BLaER1 treated with 17β-estradiol and CSF1 and Interleukin-3, amounts not matched to agents 10 nM and 100 nM (cell line): ENCODE data around the gene SNRPA1.

Experiments
- H3K27ac ChIP-seq, 11 experiments: shearing (Covaris generic); formaldehyde crosslinking; 2 replicates each; pipeline ENCODE4 v1.8.1; 2022
- H3K27me3 ChIP-seq, 11 experiments: shearing (Covaris generic); formaldehyde crosslinking; 2 replicates each; pipeline ENCODE4 v1.8.1; 2022
- H3K36me3 ChIP-seq, 11 experiments: shearing (Covaris generic); formaldehyde crosslinking; 2 replicates each; pipeline ENCODE4 v1.8.1; 2022
- H3K4me1 ChIP-seq, 10 experiments: shearing (Covaris generic); formaldehyde crosslinking; 2 replicates each; pipeline ENCODE4 v1.8.1; 2022
- H3K4me2 ChIP-seq, 11 experiments: shearing (Covaris generic); formaldehyde crosslinking; 2 replicates each; pipeline ENCODE4 v1.8.1; 2022
- H3K4me3 ChIP-seq, 10 experiments: shearing (Covaris generic); formaldehyde crosslinking; 2 replicates each; pipeline ENCODE4 v1.8.1; 2022
- H3K9ac ChIP-seq, 11 experiments: shearing (Covaris generic); formaldehyde crosslinking; 2 replicates each; pipeline ENCODE4 v1.8.1; 2022
- H3K9me3 ChIP-seq, 11 experiments: shearing (Covaris generic); formaldehyde crosslinking; replicated peaks in 1 of 11; 2 replicates each; pipeline ENCODE4 v1.8.1; 2022
- H4K20me1 ChIP-seq, 11 experiments: shearing (Covaris generic); formaldehyde crosslinking; 2 replicates each; pipeline ENCODE4 v1.8.1; 2022
- Cebpa-rat ChIP-seq, 11 experiments: shearing (Covaris generic); IDR thresholded peaks; 2 replicates each; pipeline ENCODE4 v1.8.1; 2022

Gene SNRPA1

DNA sequence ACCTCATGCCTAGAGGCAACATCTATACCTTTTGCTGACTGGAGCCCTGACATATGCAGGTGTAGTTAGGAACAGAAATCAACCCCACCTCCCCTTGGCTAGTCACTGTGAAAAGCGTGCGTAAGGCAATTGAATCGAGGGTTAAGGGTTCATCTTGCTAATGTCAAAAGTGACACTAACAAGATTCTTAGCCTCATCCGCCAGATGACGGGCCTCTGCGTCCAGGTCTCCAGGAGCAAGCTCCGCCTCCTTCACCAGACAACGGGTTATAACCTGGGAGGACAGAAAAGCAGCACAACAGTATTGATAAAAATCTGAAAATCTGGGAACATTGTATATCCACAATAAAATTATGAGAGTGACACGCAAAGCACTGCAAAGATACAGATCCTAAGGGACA lies 22.5 kb downstream of the SNRPA1 start:
- peaks cover 0 to 64% (median 27%) of the 10 kb centered on the region in 11 experiments; a peak in 18 of 22 replicates for H4K20me1 ChIP-seq
- H3K4me1 ChIP-seq, result peaks cover 9 to 16% (median 11%) of the 10 kb centered on the region in 10 experiments
- H3K9ac ChIP-seq, result no peak overlapping the region
- H3K27me3 ChIP-seq, result no peaks in the 10 kb centered on the region
- no peaks in the 10 kb centered on the region for H3K9me3 ChIP-seq
- no peak overlapping the region for H3K4me2 ChIP-seq
- no peak for TF ChIP-seq Cebpa-rat (IDR thresholded peaks at IDR 0.05)
- H3K27ac ChIP-seq, result no peak overlapping the region
- H3K4me3 ChIP-seq, result no peak overlapping the region
- peaks cover 63 to 78% (median 69%) of the 10 kb centered on the region in 11 experiments for H3K36me3 ChIP-seq

DNA sequence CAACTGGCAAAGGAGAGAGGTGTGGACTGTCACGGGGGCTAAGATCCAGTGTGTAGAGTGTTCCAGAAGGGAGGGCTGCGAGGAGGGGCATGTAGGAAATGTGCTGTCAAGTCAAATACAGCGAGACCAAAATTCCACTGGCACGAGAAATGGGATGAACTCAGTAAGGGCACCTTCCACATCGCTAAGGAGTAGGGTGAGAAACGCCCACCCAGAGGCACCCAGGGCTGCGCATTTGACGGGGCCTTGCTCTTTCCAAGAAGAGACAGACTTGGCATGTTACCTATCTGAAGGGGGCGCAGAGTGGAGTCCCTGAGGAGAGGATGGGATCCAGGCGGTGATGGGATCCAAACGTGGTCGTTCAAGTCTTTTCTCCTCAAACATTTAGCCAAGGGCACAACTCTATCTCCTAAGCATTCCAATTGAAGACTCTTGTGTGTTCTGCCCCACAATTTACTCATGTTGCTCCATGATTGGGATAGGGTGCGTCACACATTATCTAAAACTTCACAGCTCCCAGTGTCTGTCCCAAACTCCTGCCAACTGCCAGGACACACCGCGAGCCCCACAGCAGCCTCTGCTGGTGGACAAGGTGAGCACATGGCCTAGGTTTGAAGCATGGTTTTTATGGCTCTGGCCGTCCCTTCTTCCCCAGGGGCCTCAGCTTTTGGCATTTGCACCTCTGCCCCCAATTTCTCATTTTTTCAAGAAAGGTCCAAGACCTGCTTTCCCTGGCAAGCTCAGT lies 25.4 kb downstream of the SNRPA1 start:
- H3K36me3 ChIP-seq, result peaks cover 53 to 68% (median 58%) of the 10 kb centered on the region in 11 experiments
- H3K4me3 ChIP-seq, result no peak overlapping the region
- H3K4me1 ChIP-seq, result peaks cover 0 to 14% (median 0%) of the 10 kb centered on the region in 10 experiments; a peak in 5 of 20 replicates
- TF ChIP-seq Cebpa-rat (IDR thresholded peaks at IDR 0.05), result no peak
- H3K9me3 ChIP-seq, result no peaks in the 10 kb centered on the region
- H3K4me2 ChIP-seq, result no peak overlapping the region
- no peak overlapping the region for H3K27ac ChIP-seq
- H3K27me3 ChIP-seq, result no peaks in the 10 kb centered on the region
- H3K9ac ChIP-seq, result no peak overlapping the region
- H4K20me1 ChIP-seq, result peaks cover 0 to 45% (median 5%) of the 10 kb centered on the region in 11 experiments; a peak in 7 of 22 replicates

DNA sequence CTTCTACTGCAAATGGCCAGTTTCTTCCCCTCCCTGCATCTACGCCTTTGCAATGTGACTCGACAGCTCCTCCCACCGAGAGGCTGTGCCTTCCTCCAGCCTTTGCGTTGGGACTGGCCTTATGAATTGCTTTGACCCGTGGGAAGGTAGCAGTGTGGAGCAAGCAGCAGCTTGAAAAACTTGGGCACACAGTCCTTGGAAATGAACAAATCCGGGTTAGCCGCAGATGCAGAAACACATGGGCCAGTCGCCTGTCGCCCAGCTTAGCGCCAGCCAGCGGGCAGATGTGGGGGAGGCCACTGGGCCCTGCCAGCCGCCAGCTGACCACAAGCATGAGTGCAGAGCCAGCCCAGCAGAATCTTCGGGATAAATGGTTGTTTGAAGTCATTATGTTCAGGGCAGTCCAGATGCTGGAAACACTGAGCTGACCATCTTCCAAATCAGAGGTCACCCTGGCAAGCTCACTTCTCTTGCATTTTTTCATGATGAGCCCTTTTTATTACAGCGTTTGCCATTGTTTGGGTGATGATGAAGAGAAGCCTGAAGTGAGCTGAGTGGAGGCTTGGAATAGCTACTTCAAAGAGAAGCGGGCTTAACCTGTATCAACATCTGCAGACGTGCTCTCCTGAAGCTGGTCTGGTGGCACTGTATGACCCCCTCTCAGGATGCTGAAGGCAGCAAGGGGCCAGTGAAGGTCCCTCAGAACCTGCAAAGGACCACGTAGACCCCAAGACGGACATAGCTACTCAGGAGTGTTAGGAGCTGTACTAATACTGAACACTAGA lies 27.5 kb downstream of the SNRPA1 start:
- no peaks in the 10 kb centered on the region for H3K27me3 ChIP-seq
- H3K27ac ChIP-seq, result no peak overlapping the region
- H3K4me2 ChIP-seq, result no peak overlapping the region
- H3K36me3 ChIP-seq, result peaks cover 32 to 46% (median 37%) of the 10 kb centered on the region in 11 experiments
- TF ChIP-seq Cebpa-rat (IDR thresholded peaks at IDR 0.05), result no peak
- H3K4me3 ChIP-seq, result no peak overlapping the region
- no peaks in the 10 kb centered on the region for H3K9me3 ChIP-seq
- H3K4me1 ChIP-seq, result peaks cover 0 to 28% (median 0%) of the 10 kb centered on the region in 10 experiments; a peak in 6 of 20 replicates
- no peak overlapping the region for H3K9ac ChIP-seq
- peaks cover 0 to 32% (median 0%) of the 10 kb centered on the region in 11 experiments; a peak in 5 of 22 replicates for H4K20me1 ChIP-seq

DNA sequence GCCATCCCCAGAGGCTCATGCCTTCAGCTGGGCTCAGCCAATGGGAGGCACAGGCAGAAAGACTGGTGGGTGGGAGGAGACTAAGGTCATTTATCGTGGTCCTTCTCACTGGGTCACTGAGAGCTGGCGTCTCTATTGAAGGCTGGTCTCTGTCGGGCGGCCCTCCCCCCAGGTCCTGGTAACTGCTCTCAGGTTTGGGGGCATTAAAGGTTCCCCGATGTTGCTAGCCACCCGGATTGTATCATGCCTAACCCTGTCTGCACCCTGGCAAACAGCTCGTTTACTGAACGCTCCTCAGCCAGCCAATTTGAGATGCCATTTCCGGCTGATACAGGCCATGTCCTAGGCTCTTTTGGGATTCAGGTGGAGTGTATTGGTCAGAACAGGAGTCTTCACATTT lies 28.3 kb downstream of the SNRPA1 start:
- peaks cover 0 to 29% (median 0%) of the 10 kb centered on the region in 11 experiments; a peak in 4 of 22 replicates for H4K20me1 ChIP-seq
- no peak overlapping the region for H3K9ac ChIP-seq
- no peak for TF ChIP-seq Cebpa-rat (IDR thresholded peaks at IDR 0.05)
- no peak overlapping the region for H3K4me2 ChIP-seq
- peaks cover 0 to 28% (median 0%) of the 10 kb centered on the region in 10 experiments; a peak in 6 of 20 replicates for H3K4me1 ChIP-seq
- H3K27ac ChIP-seq, result no peak overlapping the region
- H3K9me3 ChIP-seq, result no peaks in the 10 kb centered on the region
- H3K27me3 ChIP-seq, result no peaks in the 10 kb centered on the region
- peaks cover 25 to 39% (median 29%) of the 10 kb centered on the region in 11 experiments for H3K36me3 ChIP-seq
- no peak overlapping the region for H3K4me3 ChIP-seq

DNA sequence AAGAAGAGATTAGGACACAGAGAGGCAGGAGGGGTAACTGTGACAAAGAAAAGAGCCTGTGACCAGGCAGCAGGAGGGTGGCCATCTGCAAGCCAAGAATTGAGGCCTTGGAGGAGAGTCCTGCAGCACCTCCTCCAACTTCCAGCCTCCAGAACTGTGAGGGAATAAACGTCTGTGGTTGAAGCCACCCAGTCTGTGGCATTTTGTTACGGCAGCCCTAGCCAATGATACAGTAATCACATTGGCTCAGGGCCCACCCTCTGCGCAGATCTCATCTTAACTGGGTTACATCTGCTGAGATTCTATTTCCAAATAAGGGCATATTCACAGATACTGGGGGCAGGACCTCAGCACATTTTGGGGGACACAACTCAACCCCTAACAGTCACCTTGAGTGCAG lies 29.0 kb downstream of the SNRPA1 start:
- H3K4me3 ChIP-seq, result no peak overlapping the region
- no peak overlapping the region for H3K27ac ChIP-seq
- peaks cover 0 to 29% (median 0%) of the 10 kb centered on the region in 11 experiments; a peak in 4 of 22 replicates for H4K20me1 ChIP-seq
- 0 out of 22 replicates have a peak overlapping the region, but pooled peaks of 1 of the 11 experiments have one; percentile 49 for H3K4me2 ChIP-seq
- H3K4me1 ChIP-seq, result peaks cover 0 to 28% (median 0%) of the 10 kb centered on the region in 10 experiments; a peak in 6 of 20 replicates
- no peak overlapping the region for H3K9ac ChIP-seq
- no peaks in the 10 kb centered on the region for H3K9me3 ChIP-seq
- peaks cover 17 to 31% (median 22%) of the 10 kb centered on the region in 11 experiments for H3K36me3 ChIP-seq
- TF ChIP-seq Cebpa-rat (IDR thresholded peaks at IDR 0.05), result no peak
- no peaks in the 10 kb centered on the region for H3K27me3 ChIP-seq

DNA sequence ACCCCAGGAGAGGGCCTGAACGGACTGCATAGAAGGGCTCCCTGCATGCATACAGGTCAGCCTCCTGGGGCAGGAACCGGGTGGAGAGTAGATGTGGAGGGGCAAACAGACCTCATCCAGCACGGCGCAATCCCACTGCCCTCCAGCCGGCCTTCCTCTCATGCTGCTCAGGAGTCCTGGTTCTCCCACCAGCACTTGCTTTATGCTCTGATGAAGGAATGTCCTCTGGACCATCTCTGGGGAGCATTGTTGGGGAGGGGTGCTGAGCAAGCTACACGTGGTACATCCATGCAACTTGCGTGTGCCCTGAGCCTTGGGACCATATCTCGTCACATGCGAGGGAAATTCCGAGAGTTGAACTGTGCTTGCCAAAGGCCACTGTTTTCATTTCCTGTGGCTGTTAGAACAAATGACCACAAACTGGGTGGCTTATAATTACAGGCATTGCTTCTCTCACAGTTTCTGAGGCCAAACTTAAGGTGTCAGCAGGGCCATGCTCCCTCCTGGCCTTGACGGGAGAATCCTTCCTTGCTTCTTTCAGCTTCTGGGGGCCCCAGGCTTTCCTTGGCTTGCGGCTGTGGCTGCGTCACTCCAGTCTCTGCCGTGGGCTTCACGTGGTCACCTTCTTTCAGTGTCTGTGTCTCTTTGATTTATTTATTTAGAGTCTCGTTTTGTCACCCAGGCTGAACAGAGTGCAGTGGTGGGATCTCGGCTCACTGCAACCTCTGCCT lies 30.0 kb downstream of the SNRPA1 start:
- peaks cover 0 to 28% (median 0%) of the 10 kb centered on the region in 10 experiments; a peak in 6 of 20 replicates for H3K4me1 ChIP-seq
- H3K27ac ChIP-seq, result no peak overlapping the region
- H3K36me3 ChIP-seq, result peaks cover 8 to 22% (median 12%) of the 10 kb centered on the region in 11 experiments
- H3K9ac ChIP-seq, result no peak overlapping the region
- H3K27me3 ChIP-seq, result no peaks in the 10 kb centered on the region
- no peak overlapping the region for H3K4me3 ChIP-seq
- H3K9me3 ChIP-seq, result no peaks in the 10 kb centered on the region
- peak overlapping the region in 2 of 11 experiments; percentile 49 to 79; a peak in 5 of 22 replicates for H3K4me2 ChIP-seq
- TF ChIP-seq Cebpa-rat (IDR thresholded peaks at IDR 0.05), result no peak
- H4K20me1 ChIP-seq, result peaks cover 0 to 20% (median 0%) of the 10 kb centered on the region in 11 experiments; a peak in 4 of 22 replicates

DNA sequence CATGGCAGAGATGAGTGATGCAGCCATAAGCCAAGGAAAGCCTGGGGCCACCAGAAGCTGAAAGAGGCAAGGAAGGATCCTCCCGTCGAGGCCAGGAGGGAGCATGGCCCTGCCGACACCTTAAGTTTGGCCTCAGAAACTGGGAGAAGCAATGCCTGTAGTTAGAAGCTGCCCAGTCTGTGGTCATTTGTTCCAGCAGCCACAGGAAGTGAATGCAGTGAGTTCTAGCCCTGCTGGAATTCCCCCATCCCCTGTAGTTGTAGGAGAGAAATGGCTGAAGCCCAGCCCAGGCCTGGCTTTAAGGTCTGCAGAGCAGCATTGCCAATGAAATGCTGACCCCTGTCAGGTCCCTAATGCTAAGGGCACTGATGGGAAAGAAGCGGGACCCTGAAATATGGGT lies 31.0 kb downstream of the SNRPA1 start:
- H3K4me3 ChIP-seq, result no peak overlapping the region
- peak overlapping the region in 3 of 11 experiments; percentile 11 to 79 (median 49); a peak in 4 of 22 replicates for H3K4me2 ChIP-seq
- TF ChIP-seq Cebpa-rat (IDR thresholded peaks at IDR 0.05), result no peak

DNA sequence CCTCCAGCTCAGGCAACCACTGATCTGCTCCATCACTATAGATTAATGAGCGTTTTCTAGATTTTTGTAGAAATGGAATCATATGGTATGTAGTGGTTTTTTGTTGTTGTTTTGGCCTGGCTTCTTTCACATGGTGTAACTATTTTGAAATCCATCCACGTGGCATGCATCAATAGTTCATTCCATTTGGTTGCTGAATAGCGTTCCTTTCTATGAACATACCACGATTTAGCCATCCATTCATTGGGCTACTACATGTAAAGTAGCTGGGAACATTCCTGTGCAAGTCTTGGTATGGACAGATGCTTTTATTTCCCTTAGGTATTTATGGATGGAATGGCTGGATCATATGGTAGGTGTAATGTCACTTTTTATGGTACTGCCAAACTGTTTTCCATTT lies 32.5 kb downstream of the SNRPA1 start:
- Histone ChIP-seq H3K4me1 (peaks cover 0 to 28% (median 5%) of the 10 kb centered on the region in 10 experiments; a peak in 8 of 20 replicates), H3K27me3 (no peaks in the 10 kb centered on the region), H4K20me1 (no peaks in the 10 kb centered on the region), H3K36me3 (no peaks in the 10 kb centered on the region), H3K4me3 (no peak overlapping the region), H3K4me2 (no peak overlapping the region), H3K27ac (no peak overlapping the region), H3K9me3 (no peaks in the 10 kb centered on the region), H3K9ac (no peak overlapping the region)
- no peak for TF ChIP-seq Cebpa-rat (IDR thresholded peaks at IDR 0.05)

More for the DNA sequence above, 31.0 kb downstream of the SNRPA1 start:
- peaks cover 0 to 28% (median 0%) of the 10 kb centered on the region in 10 experiments; a peak in 6 of 20 replicates for H3K4me1 ChIP-seq
- no peaks in the 10 kb centered on the region for H3K9me3 ChIP-seq
- H3K36me3 ChIP-seq, result peaks cover 0 to 11% (median 2%) of the 10 kb centered on the region in 11 experiments; a peak in 11 of 22 replicates
- no peak overlapping the region for H3K27ac ChIP-seq
- H4K20me1 ChIP-seq, result peaks cover 0 to 11% (median 0%) of the 10 kb centered on the region in 11 experiments; a peak in 2 of 22 replicates
- H3K9ac ChIP-seq, result no peak overlapping the region
- no peaks in the 10 kb centered on the region for H3K27me3 ChIP-seq
